CD4-positive, CD25-positive, alpha-beta regulatory T cell (primary cell): ENCODE results near the gene ZDHHC14. TPM values are rescaled to one million over a fixed set of nuclear protein-coding genes. Genes with fewer than 3 reads are reported as not detected.
"Not testable (repeated sequence)": the region's sequence is repeated elsewhere in the genome, so short reads cannot be mapped to it uniquely, and the experiment has no call there.

Source experiments
- ATAC-seq, 2 donors: fragments of 150-1000 bp; cut with Tn5 transposase; one replicate each; pipeline ENCODE4 v1.10.0; 2021; ENCODE audit warnings: low read depth in 2 of 2, moderate number of reproducible peaks in 2 of 2, moderate library complexity in 1 of 2
- DNase-seq, 3 donors: peaks; one replicate each; pipeline versions ENCODE4 v3.0.0 to v3.0.0-alpha.2; 2012 to 2022; ENCODE audit warnings: mixed read lengths in 1 of 3
- H3K27ac ChIP-seq: one replicate; pipeline ENCODE4 v1.7.0; 2013; ENCODE audit warnings: mild to moderate bottlenecking, low read length; ENCODE audit not compliant: insufficient read depth, poor library complexity, severe bottlenecking
- H3K27me3 ChIP-seq: one replicate; pipeline ENCODE4 v1.7.0; 2013; ENCODE audit warnings: low read length; ENCODE audit not compliant: control insufficient read depth, insufficient read depth
- H3K36me3 ChIP-seq: one replicate; pipeline ENCODE4 v1.7.0; 2013; ENCODE audit warnings: mild to moderate bottlenecking, low read length, moderate library complexity; ENCODE audit not compliant: control insufficient read depth, insufficient read depth
- H3K4me1 ChIP-seq: 2 replicates; pipeline ENCODE4 v1.7.0; 2013; ENCODE audit warnings: mild to moderate bottlenecking, low read length; ENCODE audit not compliant: insufficient read depth, control insufficient read depth, poor library complexity, severe bottlenecking
- H3K4me3 ChIP-seq: one replicate; pipeline ENCODE4 v1.7.0; 2013; ENCODE audit warnings: low read depth, mild to moderate bottlenecking, low read length, moderate library complexity
- H3K9me3 ChIP-seq, 2 experiments: 1 replicate in 1 of 2; 2 replicates in 1 of 2; pipeline ENCODE4 v1.7.0; 2013; ENCODE audit warnings: low read length in 2 of 2, mild to moderate bottlenecking in 1 of 2, moderate library complexity in 1 of 2; ENCODE audit not compliant: control insufficient read depth in 2 of 2
- H3K27ac Mint-ChIP-seq, 3 donors: one replicate each; pipeline ENCODE4 v1.8.0; 2020 to 2022; ENCODE audit warnings: mild to moderate bottlenecking in 3 of 3, mixed read lengths in 3 of 3, moderate library complexity in 2 of 3
- H3K27me3 Mint-ChIP-seq: one replicate; pipeline ENCODE4 v1.8.0; 2022; ENCODE audit warnings: mild to moderate bottlenecking, mixed read lengths
- H3K36me3 Mint-ChIP-seq: one replicate; pipeline ENCODE4 v1.8.0; 2020; ENCODE audit warnings: mixed read lengths
- H3K4me1 Mint-ChIP-seq, 4 donors: one replicate each; pipeline ENCODE4 v1.8.0; 2020 to 2022; ENCODE audit warnings: mixed read lengths in 4 of 4, mild to moderate bottlenecking in 1 of 4
- H3K4me3 Mint-ChIP-seq, 4 donors: one replicate each; pipeline ENCODE4 v1.8.0; 2020 to 2022; ENCODE audit warnings: mild to moderate bottlenecking in 4 of 4, mixed read lengths in 4 of 4, moderate library complexity in 3 of 4
- H3K9me3 Mint-ChIP-seq, 7 donors: one replicate each; pipeline ENCODE4 v1.8.0; 2020 to 2022; ENCODE audit warnings: mixed read lengths in 7 of 7, mild to moderate bottlenecking in 3 of 7, moderate library complexity in 2 of 7
- polyA plus RNA-seq, 4 donors: library from polyadenylated mRNA; unstranded; fragments of 300-500 nt; fragmentation: Illumina TruSeq; gene quantifications; one replicate each; pipeline ENCODE4 v1.2.3, GENCODE V29; 2021
- total RNA-seq: library from RNA; stranded (reverse); gene quantifications from one replicate; pipeline ENCODE4 v1.2.3, GENCODE V29; 2022

Gene ZDHHC14
- total RNA-seq = 4.2 TPM
- 1 to 10 TPM in 2 of 4 donors, under 1 TPM in 2; 0.29 to 1.5 (median 0.81) TPM for polyA plus RNA-seq

DNA sequence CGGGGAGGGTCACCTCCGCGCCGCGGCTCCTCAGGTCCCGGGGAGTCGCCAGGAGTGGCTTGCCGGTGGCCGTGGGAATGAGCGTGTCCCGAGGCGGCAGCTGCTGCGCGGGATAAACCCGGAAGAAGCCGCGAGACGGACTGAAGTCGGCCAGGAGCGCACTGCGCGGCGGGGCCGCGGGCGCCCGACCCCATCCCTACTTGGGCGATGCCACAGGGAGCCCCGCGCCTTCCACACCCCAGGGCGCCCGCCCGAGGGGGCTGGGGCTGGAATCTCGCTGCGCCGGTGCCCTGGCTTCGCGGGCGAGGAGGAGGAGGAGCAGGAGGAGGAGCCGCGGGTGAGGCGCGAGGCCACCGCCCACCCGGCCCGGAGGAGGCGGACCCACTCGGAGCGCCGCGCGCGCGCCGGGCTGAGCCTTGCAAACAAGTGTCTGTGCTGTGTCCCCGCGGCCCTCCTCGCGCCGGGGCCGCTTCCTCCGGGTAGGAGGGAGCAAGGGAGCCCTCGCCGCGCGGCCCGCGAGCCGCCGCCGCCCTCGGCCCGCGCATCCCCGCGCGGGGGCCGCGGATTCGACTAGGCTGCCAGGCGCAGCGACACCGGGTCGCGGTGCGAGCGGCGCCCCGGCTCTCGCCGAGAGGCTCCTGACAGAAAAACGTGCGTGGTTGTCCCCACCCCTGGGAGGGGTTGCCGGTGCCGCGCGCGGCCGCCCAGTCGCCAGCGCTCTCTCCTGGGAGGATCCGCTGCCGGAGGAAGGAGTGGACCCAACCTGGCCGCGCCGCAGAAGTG lies at the start of gene ZDHHC14:
TSS of gene ZDHHC14 (plus strand) at position 412 of the 783 bp plus-strand sequence.
- H3K9me3 Mint-ChIP-seq = peaks cover 0 to 1% (median 0%) of the 10 kb centered on the region in 7 donors
- H3K27me3 ChIP-seq = no peaks in the 10 kb centered on the region
- peaks cover 5 to 21% (median 17%) of the 10 kb centered on the region in 4 donors for H3K4me1 Mint-ChIP-seq
- peak within 1 kb of the TSS; percentile 79 for H3K4me3 ChIP-seq
- peak within 1 kb of the TSS; percentile 88 to 96 (median 92) for H3K4me3 Mint-ChIP-seq
- no peaks in the 10 kb centered on the region for H3K36me3 ChIP-seq
- peak within 1 kb of the TSS; percentile 81 for H3K27ac ChIP-seq
- peak within 1 kb of the TSS; percentile 71 to 89 (median 86) for H3K27ac Mint-ChIP-seq
- H3K4me1 ChIP-seq = peaks cover 18% of the 10 kb centered on the region
- H3K36me3 Mint-ChIP-seq = no peaks in the 10 kb centered on the region
- peaks cover 18% of the 10 kb centered on the region for H3K27me3 Mint-ChIP-seq
- peak; percentile 82 to 83 for ATAC-seq
- peak; percentile 83 to 92 (median 90) for DNase-seq
- H3K9me3 ChIP-seq = no peaks in the 10 kb centered on the region

DNA sequence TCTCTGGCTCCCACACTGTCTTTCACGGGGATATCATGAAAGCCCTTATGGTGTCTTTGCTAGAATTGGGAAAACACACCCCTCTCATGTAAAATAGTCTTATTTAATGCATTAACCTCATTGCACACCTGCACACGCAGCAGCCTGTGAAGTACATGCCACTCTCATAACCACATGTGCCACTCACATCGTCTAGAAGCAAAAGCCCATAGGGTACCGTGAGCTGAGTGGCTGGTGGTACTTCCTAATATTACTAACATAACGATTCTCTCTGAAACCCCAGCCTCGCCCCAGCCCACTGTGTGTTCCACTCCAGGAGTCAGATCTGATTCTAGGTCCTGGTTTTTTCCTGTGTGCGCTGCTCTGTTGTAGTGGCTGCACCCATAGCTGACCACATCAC lies 48.2 kb upstream of the ZDHHC14 start:
- Histone ChIP-seq H3K27ac (no peak overlapping the region), H3K36me3 (no peaks in the 10 kb centered on the region), H3K27me3 (peaks cover 19% of the 10 kb centered on the region), H3K9me3 (no peaks in the 10 kb centered on the region), H3K4me1 (no peaks in the 10 kb centered on the region), H3K4me3 (no peak overlapping the region)
- ATAC-seq (no peak), DNase-seq (no peak)
- Mint-ChIP-seq H3K27me3 (peaks cover 53% of the 10 kb centered on the region), H3K36me3 (no peaks in the 10 kb centered on the region), H3K27ac (no peak overlapping the region), H3K4me1 (no peaks in the 10 kb centered on the region), H3K4me3 (peak overlapping the region in 1 of 4 donors; percentile 12), H3K9me3 (peaks cover 0 to 1% (median 0%) of the 10 kb centered on the region in 7 donors)

DNA sequence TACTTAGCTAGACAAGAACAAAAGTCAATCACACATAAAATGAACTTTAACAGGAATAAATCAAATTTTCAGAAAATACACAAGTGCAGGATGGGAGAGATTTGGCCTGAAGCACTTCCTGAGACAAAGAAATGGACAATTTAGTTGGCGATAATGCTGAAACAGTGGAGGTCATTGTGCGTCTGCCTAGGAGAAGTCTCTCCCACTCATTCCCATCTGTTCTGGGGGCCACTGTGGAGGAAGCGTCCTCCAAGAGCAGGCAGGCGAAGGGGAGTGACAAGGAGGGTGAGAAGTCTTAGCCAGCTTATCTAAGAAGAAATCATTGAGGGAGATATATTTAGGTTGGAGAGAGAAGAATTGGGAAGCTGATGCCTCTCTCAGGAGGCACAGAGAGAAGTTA lies 47.5 kb upstream of the ZDHHC14 start:
- no peaks in the 10 kb centered on the region for H3K36me3 ChIP-seq
- H3K4me3 Mint-ChIP-seq = no peak overlapping the region
- H3K27ac Mint-ChIP-seq = no peak overlapping the region
- H3K4me1 Mint-ChIP-seq = no peaks in the 10 kb centered on the region
- peaks cover 0 to 1% (median 0%) of the 10 kb centered on the region in 7 donors for H3K9me3 Mint-ChIP-seq
- ATAC-seq (no peak), DNase-seq (no peak)
- peaks cover 53% of the 10 kb centered on the region for H3K27me3 Mint-ChIP-seq
- H3K4me3 ChIP-seq = no peak overlapping the region
- H3K4me1 ChIP-seq = no peaks in the 10 kb centered on the region
- H3K36me3 Mint-ChIP-seq = no peaks in the 10 kb centered on the region
- H3K27me3 ChIP-seq = peaks cover 15% of the 10 kb centered on the region
- no peaks in the 10 kb centered on the region for H3K9me3 ChIP-seq
- H3K27ac ChIP-seq = no peak overlapping the region

DNA sequence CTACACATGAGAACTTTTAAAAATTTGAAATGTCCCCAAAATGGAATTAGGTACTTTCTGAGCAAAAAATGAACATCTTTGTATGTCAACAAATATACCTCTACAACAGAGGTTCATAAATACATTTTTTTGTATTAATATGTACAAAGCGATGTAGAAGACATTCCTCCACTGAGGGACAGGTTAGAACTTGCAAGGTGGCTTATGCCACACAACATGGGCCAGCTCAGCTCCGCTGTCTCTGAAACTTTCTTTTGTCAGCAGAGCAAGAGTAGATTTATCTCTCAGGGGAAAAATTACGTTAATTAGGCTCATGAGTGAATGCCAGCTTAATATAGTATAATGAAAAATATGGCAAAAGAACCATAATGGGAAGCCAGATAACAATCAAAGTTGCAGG lies 47.0 kb upstream of the ZDHHC14 start:
- no peaks in the 10 kb centered on the region for H3K36me3 ChIP-seq
- no peaks in the 10 kb centered on the region for H3K4me1 ChIP-seq
- DNase-seq = no peak
- no peaks in the 10 kb centered on the region for H3K9me3 ChIP-seq
- ATAC-seq = no peak
- H3K4me3 ChIP-seq = no peak overlapping the region
- no peak overlapping the region for H3K27ac ChIP-seq
- Mint-ChIP-seq H3K4me3 (no peak overlapping the region), H3K27me3 (peaks cover 56% of the 10 kb centered on the region), H3K27ac (no peak overlapping the region), H3K36me3 (no peaks in the 10 kb centered on the region), H3K9me3 (peaks cover 0 to 1% (median 0%) of the 10 kb centered on the region in 7 donors), H3K4me1 (no peaks in the 10 kb centered on the region)
- H3K27me3 ChIP-seq = peaks cover 17% of the 10 kb centered on the region

DNA sequence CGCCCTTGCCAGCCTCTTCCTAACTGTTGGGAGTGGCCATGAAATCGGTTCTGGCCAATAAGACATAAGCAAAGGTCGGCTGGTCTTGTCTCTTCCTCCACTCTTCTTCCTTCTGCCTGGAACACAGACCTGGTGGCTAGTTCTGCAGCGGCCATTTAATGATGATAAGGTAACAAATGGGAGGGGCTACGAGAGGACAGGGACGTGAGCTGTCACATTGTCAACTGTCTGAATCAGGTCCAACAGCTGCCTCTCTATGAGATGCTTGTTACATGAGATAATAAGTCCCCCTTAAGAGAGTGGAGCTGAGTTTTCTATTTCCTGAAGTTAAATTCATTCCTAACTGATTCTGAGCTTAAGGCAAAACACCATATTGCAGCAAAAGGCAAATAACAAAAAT lies 45.2 kb upstream of the ZDHHC14 start:
- Histone ChIP-seq H3K27ac (no peak overlapping the region), H3K4me1 (no peaks in the 10 kb centered on the region), H3K27me3 (peaks cover 14% of the 10 kb centered on the region), H3K9me3 (no peaks in the 10 kb centered on the region), H3K36me3 (no peaks in the 10 kb centered on the region), H3K4me3 (no peak overlapping the region)
- Mint-ChIP-seq H3K4me3 (no peak overlapping the region), H3K9me3 (peaks cover 0 to 3% (median 0%) of the 10 kb centered on the region in 7 donors), H3K27me3 (peaks cover 56% of the 10 kb centered on the region), H3K36me3 (no peaks in the 10 kb centered on the region), H3K4me1 (no peaks in the 10 kb centered on the region), H3K27ac (no peak overlapping the region)
- ATAC-seq = no peak
- DNase-seq = no peak

DNA sequence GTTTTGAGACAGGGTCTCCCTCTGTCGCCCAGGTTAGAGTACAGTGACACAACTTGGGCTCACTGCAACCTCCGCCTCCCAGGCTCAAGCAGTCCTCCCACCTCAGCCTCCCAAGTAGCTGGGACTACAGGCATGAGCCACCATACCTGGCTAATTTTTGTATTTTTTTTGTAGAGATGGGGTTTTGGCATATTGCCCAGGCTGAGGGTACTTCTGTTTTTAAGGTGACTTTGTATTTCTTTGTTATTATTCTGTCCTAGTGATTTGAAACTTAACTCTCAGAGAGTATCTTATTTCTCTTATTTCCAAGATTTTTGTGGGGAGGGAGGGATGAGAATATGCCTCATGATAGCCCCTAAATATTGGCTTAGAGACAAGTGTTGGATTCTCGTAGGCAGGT lies 43.7 kb upstream of the ZDHHC14 start:
- not testable (repeated sequence) for H3K9me3 Mint-ChIP-seq, H3K27ac Mint-ChIP-seq, H3K4me3 ChIP-seq, ATAC-seq, H3K4me1 ChIP-seq, DNase-seq, H3K4me1 Mint-ChIP-seq, H3K36me3 ChIP-seq, H3K9me3 ChIP-seq, H3K36me3 Mint-ChIP-seq, H3K4me3 Mint-ChIP-seq, H3K27ac ChIP-seq
- H3K27me3 ChIP-seq = peaks cover 13% of the 10 kb centered on the region
- peaks cover 59% of the 10 kb centered on the region for H3K27me3 Mint-ChIP-seq

DNA sequence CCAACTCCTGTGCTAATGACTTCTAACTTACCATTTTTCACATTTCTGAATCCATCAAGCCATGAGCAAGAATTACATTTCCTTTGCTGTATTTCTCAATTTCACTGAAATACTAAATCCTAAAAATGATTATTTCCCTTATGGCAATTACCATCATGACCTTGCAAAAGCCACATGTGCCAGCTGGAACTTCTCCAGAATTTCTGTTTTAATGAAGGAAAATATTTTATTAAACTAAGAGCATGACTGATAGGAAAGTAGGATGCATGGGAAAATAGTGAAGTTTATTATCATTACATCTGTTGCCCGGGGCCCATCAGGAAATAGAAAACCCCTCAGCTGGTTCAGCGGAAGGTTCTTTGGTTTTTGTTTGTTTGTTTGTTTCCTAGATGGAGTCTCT lies 43.2 kb upstream of the ZDHHC14 start:
- Mint-ChIP-seq H3K27me3 (peaks cover 59% of the 10 kb centered on the region), H3K9me3 (peaks cover 0 to 3% (median 0%) of the 10 kb centered on the region in 7 donors), H3K36me3 (no peaks in the 10 kb centered on the region), H3K4me1 (no peaks in the 10 kb centered on the region), H3K27ac (no peak overlapping the region), H3K4me3 (no peak overlapping the region)
- no peak overlapping the region for H3K27ac ChIP-seq
- no peak for ATAC-seq
- H3K36me3 ChIP-seq = no peaks in the 10 kb centered on the region
- no peaks in the 10 kb centered on the region for H3K9me3 ChIP-seq
- no peak for DNase-seq
- no peak overlapping the region for H3K4me3 ChIP-seq
- H3K27me3 ChIP-seq = peaks cover 10% of the 10 kb centered on the region
- no peaks in the 10 kb centered on the region for H3K4me1 ChIP-seq

DNA sequence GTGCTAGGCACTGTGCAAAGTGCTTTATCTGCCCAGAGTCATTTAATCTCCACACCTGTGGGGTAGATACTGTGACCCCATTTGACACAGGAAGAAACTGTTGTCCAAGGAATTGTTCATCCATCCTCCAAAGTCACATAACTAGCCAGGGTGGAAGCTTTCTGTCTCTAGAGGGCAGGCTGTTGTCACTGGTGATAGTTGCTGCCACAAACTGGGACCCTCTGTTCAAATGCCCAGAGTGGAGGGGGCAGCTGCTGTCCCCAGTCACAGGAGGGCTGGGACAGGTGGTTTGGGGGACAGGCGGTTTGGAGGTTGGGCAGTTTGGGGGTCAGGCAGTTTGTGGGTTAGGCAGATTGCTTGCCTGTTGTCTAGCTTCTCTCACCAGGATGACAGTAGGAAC lies 41.6 kb upstream of the ZDHHC14 start:
- H3K36me3 Mint-ChIP-seq = no peaks in the 10 kb centered on the region
- H3K4me1 Mint-ChIP-seq = no peaks in the 10 kb centered on the region
- peaks cover 0 to 4% (median 0%) of the 10 kb centered on the region in 7 donors for H3K9me3 Mint-ChIP-seq
- Histone ChIP-seq H3K27me3 (peaks cover 10% of the 10 kb centered on the region), H3K9me3 (no peaks in the 10 kb centered on the region), H3K27ac (no peak overlapping the region), H3K4me1 (no peaks in the 10 kb centered on the region), H3K4me3 (no peak overlapping the region), H3K36me3 (no peaks in the 10 kb centered on the region)
- no peak for DNase-seq
- ATAC-seq = no peak
- peaks cover 55% of the 10 kb centered on the region for H3K27me3 Mint-ChIP-seq
- H3K27ac Mint-ChIP-seq = no peak overlapping the region
- no peak overlapping the region for H3K4me3 Mint-ChIP-seq
